Type B pancreatic cell (in vitro differentiated cells): ENCODE data around the gene DTNB. TPM values are rescaled to one million over a fixed set of nuclear protein-coding genes. Genes with fewer than 3 reads are reported as not detected.
A peak's percentile ranks its signal among the peaks of the same experiment; 100 is the strongest.

Experiments
- DNase-seq: peaks from one replicate; pipeline ENCODE4 v3.0.0; 2021; ENCODE audit warnings: mixed read lengths; ENCODE audit not compliant: unreplicated experiment; ENCODE audit errors: extremely low spot score
- H3K27ac Mint-ChIP-seq: 2 replicates; pipeline ENCODE4 v1.8.0; 2021; ENCODE audit warnings: mild to moderate bottlenecking, mixed read lengths
- H3K27me3 Mint-ChIP-seq: 2 replicates; pipeline ENCODE4 v1.8.0; 2021; ENCODE audit warnings: mixed read lengths
- H3K36me3 Mint-ChIP-seq: 2 replicates; pipeline ENCODE4 v1.8.0; 2021; ENCODE audit warnings: mixed read lengths
- H3K4me1 Mint-ChIP-seq: one replicate; pipeline ENCODE4 v1.8.0; 2021; ENCODE audit warnings: mixed read lengths; ENCODE audit not compliant: unreplicated experiment
- H3K4me3 Mint-ChIP-seq: 2 replicates; pipeline ENCODE4 v1.8.0; 2021; ENCODE audit warnings: mild to moderate bottlenecking, mixed read lengths
- H3K9me3 Mint-ChIP-seq: 2 replicates; pipeline ENCODE4 v1.8.0; 2021; ENCODE audit warnings: mixed read lengths
- CTCF ChIP-seq: fragments of 200-600 bp; sonication (generic); conservative IDR thresholded peaks from 2 replicates; pipeline ENCODE4 v1.5.0; 2021; ENCODE audit warnings: antibody characterized with exemption, mild to moderate bottlenecking
- total RNA-seq: library from RNA; stranded (reverse); gene quantifications from 2 replicates; pipeline ENCODE4 v1.2.1, GENCODE V29; 2021; ENCODE audit warnings: low replicate concordance

Gene DTNB
- total RNA-seq, 1 donor from 2014 or later, result 28.6 TPM

DNA sequence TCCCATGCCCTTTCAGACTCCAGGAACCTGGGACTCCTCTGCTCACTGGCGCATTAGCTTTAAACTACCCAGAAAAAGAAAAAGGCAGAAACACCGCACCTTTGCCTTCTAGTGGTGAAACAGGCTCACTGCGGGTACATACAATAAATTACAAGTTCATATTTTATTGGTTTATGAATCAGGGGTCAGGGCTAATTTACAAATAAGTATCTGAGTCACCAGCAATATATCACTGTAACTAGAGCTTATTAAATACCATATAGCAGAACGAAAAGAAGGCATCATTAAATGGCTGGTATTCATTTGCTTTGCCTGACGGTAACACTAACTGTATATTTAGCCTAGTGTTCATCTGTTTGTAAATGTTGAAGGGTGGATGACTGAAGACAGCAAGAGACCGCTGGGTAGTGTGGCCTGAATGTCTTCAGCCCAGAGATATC is 26.9 kb upstream of the DTNB start:
- no peak overlapping the region for H3K27ac Mint-ChIP-seq
- no peak overlapping the region for H3K4me3 Mint-ChIP-seq
- TF ChIP-seq CTCF, result peak; percentile 81
- no peak for DNase-seq
- no peaks in the 10 kb centered on the region for H3K27me3 Mint-ChIP-seq
- no peaks in the 10 kb centered on the region for H3K9me3 Mint-ChIP-seq
- H3K4me1 Mint-ChIP-seq, result peaks cover 6% of the 10 kb centered on the region
- no peaks in the 10 kb centered on the region for H3K36me3 Mint-ChIP-seq

DNA sequence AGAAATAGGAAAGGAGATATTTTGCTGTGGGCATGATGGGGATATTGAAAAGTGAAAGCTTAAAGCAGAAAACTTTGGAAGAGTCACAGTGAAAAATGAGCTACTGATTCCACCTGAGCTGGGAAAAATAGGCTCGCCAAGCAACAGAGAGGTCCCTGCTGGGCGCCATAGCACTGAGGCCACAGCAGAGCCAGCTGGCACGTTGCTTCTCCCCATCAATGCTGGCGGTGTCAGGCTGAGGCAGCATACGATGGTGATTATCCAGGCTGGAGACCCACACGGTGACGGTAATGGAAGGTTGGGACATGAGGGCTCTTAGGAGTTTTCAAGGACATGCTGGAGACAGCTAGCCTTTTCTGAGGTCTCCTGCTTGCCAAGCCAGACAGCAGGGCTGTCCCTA is 25.8 kb upstream of the DTNB start:
- no peaks in the 10 kb centered on the region for H3K9me3 Mint-ChIP-seq
- DNase-seq, result no peak
- H3K36me3 Mint-ChIP-seq, result no peaks in the 10 kb centered on the region
- H3K4me3 Mint-ChIP-seq, result no peak overlapping the region
- TF ChIP-seq CTCF, result no peak
- no peak overlapping the region for H3K27ac Mint-ChIP-seq
- H3K4me1 Mint-ChIP-seq, result peaks cover 6% of the 10 kb centered on the region
- H3K27me3 Mint-ChIP-seq, result no peaks in the 10 kb centered on the region

- Mint-ChIP-seq H3K4me1 (peaks cover 6% of the 10 kb centered on the region), H3K27me3 (no peaks in the 10 kb centered on the region), H3K27ac (no peak overlapping the region), H3K4me3 (no peak overlapping the region), H3K36me3 (no peaks in the 10 kb centered on the region), H3K9me3 (no peaks in the 10 kb centered on the region)
- no peak for TF ChIP-seq CTCF
- DNase-seq, result no peak
These were observed 25.4 kb upstream of the DTNB start for GRCh38 chr2:25698752-25699151.

GRCh38 chr2:25697559-25698341 is 24.4 kb upstream of the DTNB start:
- no peak overlapping the region for H3K27ac Mint-ChIP-seq
- no peak overlapping the region for H3K4me3 Mint-ChIP-seq
- TF ChIP-seq CTCF, result no peak
- H3K4me1 Mint-ChIP-seq, result peaks cover 6% of the 10 kb centered on the region
- H3K9me3 Mint-ChIP-seq, result no peaks in the 10 kb centered on the region
- H3K27me3 Mint-ChIP-seq, result no peaks in the 10 kb centered on the region
- DNase-seq, result no peak
- H3K36me3 Mint-ChIP-seq, result no peaks in the 10 kb centered on the region

DNA sequence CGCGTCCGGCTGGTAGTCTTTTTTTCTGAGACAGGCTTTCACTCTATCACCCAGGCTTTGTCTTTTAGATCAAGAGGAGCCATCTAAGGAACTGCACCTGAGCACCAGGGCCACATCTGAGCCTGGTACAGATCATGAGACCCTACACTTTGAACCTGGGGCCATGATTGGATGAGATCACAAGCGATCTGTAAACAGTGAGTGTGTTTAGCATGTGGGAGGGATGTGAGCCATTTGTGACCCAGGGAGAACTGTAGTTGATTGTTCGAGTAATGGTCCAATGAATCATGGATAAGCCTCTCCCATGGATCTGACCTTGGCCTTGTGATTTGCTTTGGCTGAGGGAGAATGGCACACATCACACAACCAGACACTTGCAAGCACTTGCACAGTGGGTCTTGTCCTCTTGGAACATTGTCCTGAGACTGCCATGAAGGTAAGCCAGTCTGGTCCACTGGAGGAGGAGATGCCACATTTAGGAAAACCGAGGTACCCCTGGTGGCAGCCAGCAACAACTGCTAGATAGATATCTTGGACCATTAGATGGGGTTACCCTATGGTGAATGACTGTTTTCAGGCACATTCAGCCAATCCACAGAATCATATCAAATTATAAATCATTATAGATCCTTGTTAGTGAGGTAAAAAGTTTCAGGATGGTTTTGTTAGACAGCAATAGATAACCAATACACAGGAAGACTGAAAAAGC is 19.5 kb upstream of the DTNB start:
- DNase-seq, result no peak
- H3K27ac Mint-ChIP-seq, result no peak overlapping the region
- H3K9me3 Mint-ChIP-seq, result no peaks in the 10 kb centered on the region
- no peaks in the 10 kb centered on the region for H3K4me1 Mint-ChIP-seq
- TF ChIP-seq CTCF, result no peak
- no peak overlapping the region for H3K4me3 Mint-ChIP-seq
- H3K27me3 Mint-ChIP-seq, result no peaks in the 10 kb centered on the region
- no peaks in the 10 kb centered on the region for H3K36me3 Mint-ChIP-seq
